H9 (cell line): ENCODE data around the gene KLHL13. TPM values are rescaled to one million over a fixed set of nuclear protein-coding genes. Genes with fewer than 3 reads are reported as not detected.

ENCODE experiments used
- DNase-seq: peaks from one replicate; pipeline ENCODE4 v3.0.0-alpha.2; 2017
- H2AFZ ChIP-seq: one replicate; pipeline ENCODE4 v1.6.1; 2013; ENCODE audit warnings: mild to moderate bottlenecking, low read length, control low read depth, moderate library complexity
- H2AK5ac ChIP-seq: 2 replicates; pipeline ENCODE4 v1.6.1; 2013; ENCODE audit warnings: low read length, control low read depth, mixed read lengths; ENCODE audit not compliant: insufficient read length
- H2BK120ac ChIP-seq: one replicate; pipeline ENCODE4 v1.6.1; 2013; ENCODE audit warnings: low read depth, mild to moderate bottlenecking, low read length, control low read depth, inconsistent platforms; ENCODE audit not compliant: poor library complexity, severe bottlenecking
- H2BK12ac ChIP-seq: 2 replicates; pipeline ENCODE4 v1.6.1; 2013; ENCODE audit warnings: low read length, control low read depth, mixed read lengths, low read depth; ENCODE audit not compliant: insufficient read length
- H2BK15ac ChIP-seq: 2 replicates; pipeline ENCODE4 v1.6.1; 2013; ENCODE audit warnings: low read depth, low read length, control low read depth
- H2BK20ac ChIP-seq: one replicate; pipeline ENCODE4 v1.6.1; 2013; ENCODE audit warnings: low read depth, mild to moderate bottlenecking, low read length, control low read depth, inconsistent platforms; ENCODE audit not compliant: poor library complexity, severe bottlenecking
- H2BK5ac ChIP-seq: 2 replicates; pipeline ENCODE4 v1.6.1; 2013; ENCODE audit warnings: low read length, control low read depth, mixed read lengths; ENCODE audit not compliant: insufficient read length
- H3K14ac ChIP-seq: 2 replicates; pipeline ENCODE4 v1.6.1; 2013; ENCODE audit warnings: low read length, control low read depth; ENCODE audit not compliant: insufficient read depth
- H3K18ac ChIP-seq: 2 replicates; pipeline ENCODE4 v1.6.1; 2013; ENCODE audit warnings: low read depth, mild to moderate bottlenecking, mixed read lengths, low read length, control low read depth; ENCODE audit not compliant: insufficient read length
- H3K23ac ChIP-seq: 2 replicates; pipeline ENCODE4 v1.6.1; 2013; ENCODE audit warnings: low read length, control low read depth, mixed read lengths, low read depth; ENCODE audit not compliant: insufficient read length
- H3K23me2 ChIP-seq: 2 replicates; pipeline ENCODE4 v1.6.1; 2013; ENCODE audit warnings: low read depth, mild to moderate bottlenecking, mixed read lengths, low read length, control low read depth; ENCODE audit not compliant: insufficient read length, poor library complexity, severe bottlenecking
- H3K27ac ChIP-seq: 2 replicates; pipeline ENCODE4 v1.5.1; 2013; ENCODE audit warnings: low read length, control low read depth, mixed read lengths, low read depth; ENCODE audit not compliant: insufficient read length
- H3K27me3 ChIP-seq: 2 replicates; pipeline ENCODE4 v1.6.1; 2013; ENCODE audit warnings: low read length, control low read depth, inconsistent platforms; ENCODE audit not compliant: insufficient read depth
- H3K4ac ChIP-seq: 2 replicates; pipeline ENCODE4 v1.6.1; 2013; ENCODE audit warnings: low read depth, mild to moderate bottlenecking, control low read depth, inconsistent platforms, low read length, moderate library complexity
- H3K4me1 ChIP-seq: 2 replicates; pipeline ENCODE4 v1.6.1; 2013; ENCODE audit warnings: low read length, control low read depth, inconsistent platforms; ENCODE audit not compliant: insufficient read depth
- H3K4me2 ChIP-seq: 2 replicates; pipeline ENCODE4 v1.6.1; 2013; ENCODE audit warnings: low read length, control low read depth, mixed read lengths; ENCODE audit not compliant: insufficient read length, insufficient read depth
- H3K56ac ChIP-seq: 2 replicates; pipeline ENCODE4 v1.6.1; 2013; ENCODE audit warnings: low read depth, mild to moderate bottlenecking, mixed read lengths, low read length, control low read depth; ENCODE audit not compliant: insufficient read length
- H3K79me1 ChIP-seq: 2 replicates; pipeline ENCODE4 v1.6.1; 2013; ENCODE audit warnings: low read depth, mild to moderate bottlenecking, moderate library complexity, low read length, control low read depth, inconsistent platforms; ENCODE audit not compliant: insufficient read depth, poor library complexity, severe bottlenecking
- H3K79me2 ChIP-seq: 2 replicates; pipeline ENCODE4 v1.6.1; 2013; ENCODE audit warnings: low read length, control low read depth, inconsistent platforms; ENCODE audit not compliant: insufficient read depth
- H3K9ac ChIP-seq: 2 replicates; pipeline ENCODE4 v1.6.1; 2013; ENCODE audit warnings: low read length, control low read depth, mixed read lengths; ENCODE audit not compliant: insufficient read length; ENCODE audit errors: extremely low read depth
- H3K9me3 ChIP-seq: one replicate; pipeline ENCODE4 v1.6.1; 2013; ENCODE audit warnings: low read depth, low read length, inconsistent platforms; ENCODE audit not compliant: control insufficient read depth
- H3T11ph ChIP-seq: one replicate; pipeline ENCODE4 v1.6.1; 2013; ENCODE audit warnings: mild to moderate bottlenecking, low read length, control low read depth, inconsistent platforms
- H4K20me1 ChIP-seq: one replicate; pipeline ENCODE4 v1.6.1; 2013; ENCODE audit not compliant: control insufficient read depth, insufficient read length, insufficient read depth
- H4K5ac ChIP-seq: 2 replicates; pipeline ENCODE4 v1.6.1; 2013; ENCODE audit warnings: low read depth, mild to moderate bottlenecking, mixed read lengths, low read length, control low read depth; ENCODE audit not compliant: insufficient read length
- H4K8ac ChIP-seq: replicated peaks from 2 replicates; pipeline ENCODE4 v1.6.1; 2013; ENCODE audit warnings: low read length, control low read depth, mixed read lengths, low read depth; ENCODE audit not compliant: insufficient read length
- H4K91ac ChIP-seq: 2 replicates; pipeline ENCODE4 v1.6.1; 2013; ENCODE audit warnings: low read depth, mild to moderate bottlenecking, moderate library complexity, mixed read lengths, low read length, control low read depth; ENCODE audit not compliant: insufficient read length
- H3K27ac Mint-ChIP-seq, 3 experiments: 2 replicates in 2 of 3; 3 replicates in 1 of 3; pipeline ENCODE4 v1.8.0; 2020 to 2021; ENCODE audit warnings: mixed read lengths in 3 of 3, mild to moderate bottlenecking in 1 of 3, moderate library complexity in 1 of 3
- H3K27me3 Mint-ChIP-seq: 2 replicates; pipeline ENCODE4 v1.8.0; 2021; ENCODE audit warnings: low read depth, mild to moderate bottlenecking, moderate library complexity, mixed read lengths
- H3K36me3 Mint-ChIP-seq, 3 experiments: 2 replicates in 2 of 3; 3 replicates in 1 of 3; pipeline ENCODE4 v1.8.0; 2020 to 2021; ENCODE audit warnings: low read depth in 3 of 3, mixed read lengths in 3 of 3; ENCODE audit not compliant: insufficient read depth in 1 of 3
- H3K4me1 Mint-ChIP-seq, 2 experiments: 2 replicates each; pipeline ENCODE4 v1.8.0; 2020; ENCODE audit warnings: mixed read lengths in 2 of 2
- H3K4me3 Mint-ChIP-seq, 2 experiments: 2 replicates in 1 of 2; 3 replicates in 1 of 2; pipeline ENCODE4 v1.8.0; 2020 to 2021; ENCODE audit warnings: mild to moderate bottlenecking in 2 of 2, mixed read lengths in 2 of 2, moderate library complexity in 1 of 2
- H3K9me3 Mint-ChIP-seq, 2 experiments: 2 replicates in 1 of 2; 3 replicates in 1 of 2; pipeline ENCODE4 v1.8.0; 2020; ENCODE audit warnings: mild to moderate bottlenecking in 2 of 2, mixed read lengths in 2 of 2, moderate library complexity in 1 of 2
- WGBS: extraction: QIAGEN DNeasy Blood & Tissue Kit; methylation state at CpG from one replicate; pipeline ENCODE4 v1.1.7; 2013; ENCODE audit warnings: missing lambda C conversion rate, low lambda C conversion rate, mixed read lengths; ENCODE audit not compliant: insufficient read length; ENCODE audit errors: extremely low coverage; 5-methylcytosine and 5-hydroxymethylcytosine counted together
- total RNA-seq: library from RNA; stranded (reverse); gene quantifications from 2 replicates; pipeline ENCODE4 v1.2.1, GENCODE V29; 2021
- TF ChIP-seq, protein P1 (sequence below): fragments of 200-600 bp; sonication (generic); conservative IDR thresholded peaks from 3 replicates; pipeline ENCODE4 v1.8.0; 2021; ENCODE audit warnings: antibody characterized with exemption, mild to moderate bottlenecking

The KLHL13 gene
- total RNA-seq, 1 experiment from 2014 or later: 4.1 TPM

DNA sequence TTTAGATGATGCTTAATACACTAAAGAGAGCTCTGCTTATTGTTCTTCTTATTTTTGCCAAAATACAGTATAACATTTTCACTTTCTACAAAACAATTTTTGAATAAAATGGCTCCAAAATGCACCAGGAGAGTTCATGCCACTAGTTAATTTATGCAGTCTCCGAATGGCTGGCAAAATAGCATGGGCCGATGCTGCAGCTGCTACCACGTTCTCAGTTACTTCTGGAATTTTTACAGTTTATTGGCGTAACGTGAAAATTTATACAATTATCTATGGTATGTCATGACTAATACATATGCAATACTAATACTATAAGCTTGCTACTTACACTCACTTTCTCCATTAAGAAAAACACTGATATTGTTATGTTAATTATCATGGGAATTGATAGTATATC lies 16.5 kb downstream of the KLHL13 start:
- Histone ChIP-seq H2BK15ac (no peak overlapping the region), H4K8ac (no peak overlapping the region), H3K79me1 (no peaks in the 10 kb centered on the region), H3K4me2 (no peak overlapping the region), H3K23me2 (no peaks in the 10 kb centered on the region), H3K18ac (no peak overlapping the region), H2BK120ac (no peak overlapping the region), H4K20me1 (no peaks in the 10 kb centered on the region), H3K27ac (no peak overlapping the region), H3K27me3 (no peaks in the 10 kb centered on the region), H3K23ac (no peak overlapping the region), H2BK5ac (no peak overlapping the region), H3K56ac (no peak overlapping the region), H3K79me2 (no peaks in the 10 kb centered on the region), H2BK20ac (no peak overlapping the region), H2AK5ac (no peak overlapping the region), H3K9me3 (no peaks in the 10 kb centered on the region), H3K14ac (no peak overlapping the region), H3K4me1 (no peaks in the 10 kb centered on the region), H3K9ac (no peak overlapping the region), H4K91ac (no peak overlapping the region), H3T11ph (no peak overlapping the region), H3K4ac (no peak overlapping the region), H2BK12ac (no peak overlapping the region), H2AFZ (no peak overlapping the region), H4K5ac (no peak overlapping the region)
- H3K36me3 Mint-ChIP-seq: no peaks in the 10 kb centered on the region; a peak in 1 of 7 replicates
- no peak for DNase-seq
- WGBS: no CpG with 5 or more reads among the region's 5 CpGs
- H3K27ac Mint-ChIP-seq: no peak overlapping the region
- no peaks in the 10 kb centered on the region for H3K4me1 Mint-ChIP-seq
- TF ChIP-seq, protein P1, sequence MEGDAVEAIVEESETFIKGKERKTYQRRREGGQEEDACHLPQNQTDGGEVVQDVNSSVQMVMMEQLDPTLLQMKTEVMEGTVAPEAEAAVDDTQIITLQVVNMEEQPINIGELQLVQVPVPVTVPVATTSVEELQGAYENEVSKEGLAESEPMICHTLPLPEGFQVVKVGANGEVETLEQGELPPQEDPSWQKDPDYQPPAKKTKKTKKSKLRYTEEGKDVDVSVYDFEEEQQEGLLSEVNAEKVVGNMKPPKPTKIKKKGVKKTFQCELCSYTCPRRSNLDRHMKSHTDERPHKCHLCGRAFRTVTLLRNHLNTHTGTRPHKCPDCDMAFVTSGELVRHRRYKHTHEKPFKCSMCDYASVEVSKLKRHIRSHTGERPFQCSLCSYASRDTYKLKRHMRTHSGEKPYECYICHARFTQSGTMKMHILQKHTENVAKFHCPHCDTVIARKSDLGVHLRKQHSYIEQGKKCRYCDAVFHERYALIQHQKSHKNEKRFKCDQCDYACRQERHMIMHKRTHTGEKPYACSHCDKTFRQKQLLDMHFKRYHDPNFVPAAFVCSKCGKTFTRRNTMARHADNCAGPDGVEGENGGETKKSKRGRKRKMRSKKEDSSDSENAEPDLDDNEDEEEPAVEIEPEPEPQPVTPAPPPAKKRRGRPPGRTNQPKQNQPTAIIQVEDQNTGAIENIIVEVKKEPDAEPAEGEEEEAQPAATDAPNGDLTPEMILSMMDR: no peak
- H3K9me3 Mint-ChIP-seq: peaks cover 7 to 43% of the 10 kb centered on the region in 2 experiments
- H3K4me3 Mint-ChIP-seq: no peak overlapping the region
- no peaks in the 10 kb centered on the region for H3K27me3 Mint-ChIP-seq
